Rectal smooth muscle tissue (tissue), 1 donor: ENCODE measurements around the gene IFTAP.

ENCODE experiments used
- H3K27ac ChIP-seq: one replicate; pipeline ENCODE4 v1.7.0; 2013; ENCODE audit warnings: low read depth, low read length, inconsistent platforms
- H3K27me3 ChIP-seq: one replicate; pipeline ENCODE4 v1.7.0; 2013; ENCODE audit warnings: low read length; ENCODE audit not compliant: control insufficient read depth, insufficient read depth
- H3K36me3 ChIP-seq: one replicate; pipeline ENCODE4 v1.7.0; 2013; ENCODE audit warnings: low read length; ENCODE audit not compliant: control insufficient read depth, insufficient read depth
- H3K4me1 ChIP-seq: one replicate; pipeline ENCODE4 v1.7.0; 2013; ENCODE audit warnings: low read length; ENCODE audit not compliant: control insufficient read depth, insufficient read depth
- H3K4me3 ChIP-seq: one replicate; pipeline ENCODE4 v1.7.0; 2013; ENCODE audit warnings: low read length
- H3K9ac ChIP-seq: one replicate; pipeline ENCODE4 v1.7.0; 2013; ENCODE audit warnings: low read length

The IFTAP gene

DNA sequence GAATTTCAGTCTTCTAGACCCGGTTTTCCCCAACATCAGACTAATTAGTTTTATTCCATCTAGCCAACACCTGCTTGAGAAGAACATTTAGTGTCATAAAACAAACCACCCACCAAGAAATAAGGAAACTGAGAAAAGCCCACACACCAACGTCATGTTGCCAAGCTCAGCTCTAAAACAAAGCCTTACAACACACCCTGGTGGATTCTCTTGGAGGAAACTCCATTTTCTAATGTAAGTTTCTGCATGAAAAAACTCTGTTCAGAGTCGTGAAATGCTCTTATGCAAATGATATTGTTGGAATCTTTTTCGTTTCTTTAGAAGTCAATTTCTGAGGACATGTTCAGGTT lies 108.7 kb downstream of the IFTAP start:
- no peaks in the 10 kb centered on the region for H3K27me3 ChIP-seq
- H3K4me1 ChIP-seq, result no peaks in the 10 kb centered on the region
- H3K4me3 ChIP-seq, result no peak overlapping the region
- no peaks in the 10 kb centered on the region for H3K36me3 ChIP-seq
- H3K9ac ChIP-seq, result no peak overlapping the region
- H3K27ac ChIP-seq, result no peak overlapping the region
